Left cardiac atrium (tissue), 4 donors: ENCODE measurements around the gene NDUFA13. TPM values are rescaled to one million over a fixed set of nuclear protein-coding genes. Genes with fewer than 3 reads are reported as not detected.
A peak's percentile ranks its signal among the peaks of the same experiment; 100 is the strongest.

Experiments
- ATAC-seq, 2 donors: fragments of 200-7000 bp; cut with Tn5 transposase; one replicate each; pipeline ENCODE4 v1.9.1; 2020; ENCODE audit warnings: mild to moderate bottlenecking in 2 of 2, moderate library complexity in 2 of 2
- DNase-seq: peaks from one replicate; pipeline ENCODE4 v3.0.0-alpha.2; 2020
- intact Hi-C, 2 donors: fragments of 100-400 bp; cut with DNase I; formaldehyde crosslinking; loops; one replicate each; pipeline versions ENCODE4 v1.14.1 to v1.15.1; 2022 to 2023
- total RNA-seq, 2 donors: library from RNA; stranded (reverse); fragmentation: NEBNext Ultra II Directional; extraction: Animal tissue kit (Norgen Biotek cat#: 25700); gene quantifications; one replicate each; pipeline ENCODE4 v1.2.1, GENCODE V29; 2021
- donor health status: DM: no; HTN: yes; CAD: no.
- donor health status: DM: no; HTN: yes; CAD: no; lungs with severe emphysema.
- donor health status: DM: yes; HTN: yes; CAD: no.
- donor health status: Dilated cardiomyopathy.

Gene NDUFA13
- total RNA-seq, 2 donors from 2014 or later = 850 to 852 TPM

DNA sequence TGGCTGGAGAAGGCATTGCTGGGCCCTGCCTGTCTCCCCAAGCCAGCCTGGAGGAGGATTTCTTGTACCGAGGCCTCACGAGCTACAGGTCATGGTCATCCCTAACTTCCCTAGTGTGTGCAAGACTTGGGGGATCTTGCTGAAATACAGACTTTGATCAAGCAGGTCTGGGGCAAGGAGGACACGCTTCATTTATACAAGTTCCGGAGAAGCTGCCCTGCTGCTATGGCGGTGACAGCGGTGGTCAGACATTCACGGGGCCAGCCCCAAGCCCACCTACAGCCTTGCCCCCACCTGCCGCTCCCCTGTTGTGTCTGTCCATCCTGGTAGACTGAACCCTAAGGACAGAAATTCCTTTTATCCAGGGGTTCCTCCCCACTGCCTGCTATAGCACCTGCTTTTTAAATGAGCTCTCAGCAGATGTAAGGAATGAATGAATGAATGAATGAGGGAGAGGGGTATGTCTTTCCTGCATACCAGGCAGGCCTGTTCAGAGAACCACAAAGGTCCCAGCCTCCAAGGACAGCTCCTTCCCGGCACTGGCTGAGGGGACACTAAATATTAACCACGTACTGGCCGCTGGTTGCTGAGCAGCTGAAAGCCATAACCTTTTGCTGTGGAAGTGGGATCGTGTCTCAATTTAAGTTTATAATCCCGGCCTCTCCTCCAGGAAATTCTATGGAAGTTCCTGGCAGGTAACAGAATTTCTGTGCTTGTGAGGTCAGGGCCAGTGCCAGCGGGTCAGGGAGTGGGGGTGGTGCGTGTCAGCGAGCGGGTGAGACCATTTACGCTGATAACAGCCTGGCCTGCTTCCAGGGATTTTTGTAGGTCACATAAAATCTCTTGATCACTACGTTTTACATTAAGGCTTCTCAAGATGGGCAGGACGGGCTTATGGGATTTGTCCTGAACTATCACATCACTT is 27.8 kb upstream of the NDUFA13 start:
- DNase-seq (no peak), ATAC-seq (no peak)
- intact Hi-C loops = no loop called here

- ATAC-seq (peak; percentile 45 to 78), DNase-seq (peak; percentile 85)
- intact Hi-C loops = no loop called here
Measured at GRCh38 chr19:19488875-19489690, 26.9 kb upstream of the NDUFA13 start.

DNA sequence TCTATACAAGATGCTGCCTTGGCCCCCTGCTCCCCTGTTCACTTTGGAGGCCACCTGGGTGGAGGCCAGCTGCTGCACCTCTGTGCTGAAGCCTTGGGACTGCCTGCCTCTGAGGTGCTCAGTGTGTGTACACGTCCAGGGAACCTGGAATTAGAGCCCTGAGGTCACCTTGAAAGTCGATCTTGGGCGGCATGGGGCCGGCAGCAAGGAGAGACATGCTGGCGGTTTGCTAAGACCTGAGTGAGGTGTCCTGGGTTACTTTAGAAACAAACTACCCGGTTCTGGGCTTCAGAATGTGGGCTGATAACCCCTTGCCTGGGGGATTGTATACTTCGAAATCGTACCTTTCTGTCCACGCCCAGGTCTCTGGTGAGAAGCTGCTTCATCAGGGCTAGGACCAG is 26.2 kb upstream of the NDUFA13 start:
- no peak for DNase-seq
- intact Hi-C loops = loop anchor here (2.0 to 5.0 kb wide), 3 partner anchors 123 to 343 kb away; no protein-coding TSS in a partner anchor
- ATAC-seq = peak in 1 of 2 donors; percentile 11

DNA sequence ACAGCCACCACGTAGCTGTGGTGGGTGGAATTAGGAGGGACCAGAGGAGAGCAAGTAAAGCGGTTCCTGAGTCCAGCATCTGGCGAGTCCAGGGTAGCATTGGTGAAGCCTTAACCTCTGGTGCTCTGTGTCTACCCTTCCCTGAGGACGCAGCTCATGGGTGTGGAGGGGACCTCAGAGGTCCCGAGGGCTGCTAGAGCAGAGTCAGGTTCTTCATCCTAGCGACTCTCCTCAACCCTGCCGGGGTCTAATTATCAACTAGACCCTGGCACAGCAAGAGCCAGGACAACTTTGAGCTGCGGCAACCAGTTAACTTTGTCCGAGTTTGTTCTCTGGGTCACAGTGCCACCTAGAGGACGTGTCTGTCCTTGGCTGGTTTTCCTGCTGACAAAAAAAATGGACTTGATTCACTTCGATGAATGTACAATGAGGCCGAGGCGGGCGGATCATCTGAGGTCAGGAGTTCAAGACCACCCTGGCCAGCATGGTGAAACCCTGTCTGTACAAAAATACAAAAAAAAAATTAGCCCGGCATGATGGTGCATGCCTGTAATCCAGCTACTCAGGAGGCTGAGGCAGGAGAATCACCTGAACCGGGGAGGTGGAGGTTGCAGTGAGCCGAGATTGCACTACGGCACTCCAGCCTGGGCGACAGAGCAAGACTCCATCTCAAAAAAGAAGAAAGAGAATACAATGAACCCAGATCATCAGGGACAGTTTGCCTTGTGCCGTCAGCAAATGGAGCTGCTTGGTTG is 25.6 kb upstream of the NDUFA13 start:
- peak; percentile 75 for DNase-seq
- peak; percentile 53 to 54 for ATAC-seq
- intact Hi-C loops = loop anchor here (2.0 to 5.0 kb wide), 3 partner anchors 123 to 343 kb away; no protein-coding TSS in a partner anchor

DNA sequence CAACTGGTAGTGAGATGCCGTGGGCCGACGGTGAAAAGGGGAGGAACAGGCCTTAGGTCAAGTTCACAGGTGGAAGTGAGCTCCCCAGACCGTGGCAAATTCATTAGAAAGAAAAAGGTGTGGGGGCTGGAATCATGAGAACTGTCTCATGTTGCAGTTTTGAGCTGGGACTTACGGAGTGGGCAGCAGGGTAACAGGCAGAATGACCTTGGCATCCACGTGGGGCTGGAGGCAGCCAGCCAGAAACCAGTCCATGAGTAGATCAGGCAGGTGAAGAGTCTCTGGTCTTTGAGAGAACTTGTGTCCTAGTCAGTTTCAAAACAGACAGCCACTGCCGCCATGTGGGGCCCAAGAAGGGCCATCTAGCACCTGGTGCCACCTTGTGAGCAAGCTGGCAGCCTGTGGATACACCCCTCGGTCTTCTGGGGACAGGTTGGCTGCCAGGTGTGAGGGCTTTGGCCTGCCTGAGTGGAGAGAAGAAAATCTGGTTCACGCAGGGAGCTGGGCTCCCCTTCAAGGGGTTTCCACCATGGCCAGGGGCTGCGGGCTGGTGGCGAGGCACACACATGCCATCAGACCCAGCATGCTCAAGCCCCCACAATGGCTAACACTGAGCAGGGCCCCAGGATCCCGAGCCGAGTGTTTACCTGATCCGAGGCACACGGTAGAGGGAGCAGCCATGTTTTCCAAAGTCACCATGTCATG is 24.6 kb upstream of the NDUFA13 start:
- intact Hi-C loops = loop anchor here (2.0 to 5.0 kb wide), 3 partner anchors 124 to 344 kb away; no protein-coding TSS in a partner anchor
- ATAC-seq = no peak

GRCh38 chr19:19492026-19492610 is 23.9 kb upstream of the NDUFA13 start:
- intact Hi-C loops = loop anchor here (5.0 kb wide), 2 partner anchors 125 to 345 kb away; no protein-coding TSS in a partner anchor
- no peak for DNase-seq

More for the DNA sequence above, 24.6 kb upstream of the NDUFA13 start:
- DNase-seq = no peak

DNA sequence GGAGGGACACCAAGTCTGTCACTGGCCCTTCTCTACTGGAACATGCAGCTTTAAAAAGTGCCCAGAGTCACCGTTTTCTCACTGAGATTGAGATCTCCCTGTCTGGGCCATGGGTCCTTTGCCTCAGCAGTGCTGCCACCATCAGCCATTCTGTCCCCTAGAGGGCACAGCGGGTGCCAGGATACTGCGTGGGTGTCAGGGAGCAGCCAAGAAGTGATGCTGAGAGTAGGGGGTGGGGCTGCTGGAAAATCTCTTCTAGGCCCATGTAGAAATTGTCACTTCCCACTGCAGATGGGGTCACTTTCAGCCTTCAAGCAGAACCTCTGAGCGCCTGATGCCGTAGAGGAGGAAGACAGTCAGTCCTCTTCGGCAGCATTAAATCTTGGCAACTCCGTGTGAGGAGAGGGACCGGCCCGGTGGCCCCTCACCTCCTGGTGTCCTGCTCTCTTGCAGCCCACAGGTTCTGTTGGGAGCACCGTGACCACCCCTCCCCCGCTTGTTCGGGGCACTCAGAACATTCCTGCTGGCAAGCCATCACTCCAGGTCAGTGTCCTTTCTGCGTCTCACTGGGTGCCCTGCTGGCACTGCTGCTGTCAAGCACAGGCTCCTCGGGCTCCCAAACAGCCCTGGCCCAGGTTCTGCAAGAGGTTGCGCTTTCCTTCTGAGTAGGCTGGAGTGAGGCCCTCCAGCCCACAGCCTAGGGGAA is 22.0 kb upstream of the NDUFA13 start:
- ATAC-seq (no peak), DNase-seq (no peak)
- intact Hi-C loops = loop anchor here (5.0 kb wide), 2 partner anchors 127 to 347 kb away; no protein-coding TSS in a partner anchor

More at GRCh38 chr19:19492026-19492610, 23.9 kb upstream of the NDUFA13 start:
- no peak for ATAC-seq

- ATAC-seq (no peak), DNase-seq (no peak)
- intact Hi-C loops = no loop called here
Measured at GRCh38 chr19:19495614-19496603, 20.1 kb upstream of the NDUFA13 start.

- intact Hi-C loops = no loop called here
- DNase-seq = no peak
- no peak for ATAC-seq
Measured at GRCh38 chr19:19498255-19498991, 17.6 kb upstream of the NDUFA13 start.

GRCh38 chr19:19499272-19499995 is 16.6 kb upstream of the NDUFA13 start:
- DNase-seq = no peak
- intact Hi-C loops = no loop called here
- no peak for ATAC-seq

- DNase-seq (no peak), ATAC-seq (no peak)
- intact Hi-C loops = no loop called here
Measured at GRCh38 chr19:19500975-19501644, 14.9 kb upstream of the NDUFA13 start.

- ATAC-seq (no peak), DNase-seq (no peak)
- intact Hi-C loops = no loop called here
Measured at GRCh38 chr19:19501798-19502197, 14.2 kb upstream of the NDUFA13 start.

- DNase-seq (no peak), ATAC-seq (no peak)
- intact Hi-C loops = no loop called here
Measured at GRCh38 chr19:19502281-19502680, 13.7 kb upstream of the NDUFA13 start.
